ENCODE data around the gene AMDHD2. TPM values are rescaled to one million over a fixed set of nuclear protein-coding genes. Genes with fewer than 3 reads are reported as not detected.

Gene AMDHD2
- total RNA-seq, 1 donor from 2014 or later: 59.2 TPM

Other genes with a start within 250 kb of the AMDHD2 start
- 29.1 and 66.9 TPM in 2 replicates for gene ABCA3, start 179.6 kb upstream of the AMDHD2 start, total RNA-seq
- gene CCNF, start 90.9 kb upstream of the AMDHD2 start, total RNA-seq: 22.3 and 53.1 TPM in 2 replicates
- gene TEDC2, start 60.3 kb upstream of the AMDHD2 start, total RNA-seq: 6.3 and 7.0 TPM in 2 replicates
- not detected in 2 replicates for gene NTN3, start 49.1 kb upstream of the AMDHD2 start, total RNA-seq
- 15.3 and 18.1 TPM in 2 replicates for gene TBC1D24, start 45.2 kb upstream of the AMDHD2 start, total RNA-seq
- gene ATP6V0C, start 6.4 kb upstream of the AMDHD2 start, total RNA-seq: 8.2 and 14.9 TPM in 2 replicates
- not detected in 2 replicates for gene CEMP1, start 11.0 kb downstream of the AMDHD2 start, total RNA-seq
- gene PDPK1, start 17.6 kb downstream of the AMDHD2 start, total RNA-seq: 17.9 and 25.9 TPM in 2 replicates
- gene KCTD5, start 162.2 kb downstream of the AMDHD2 start, total RNA-seq: 25.2 and 27.6 TPM in 2 replicates
- 0.09 and 0.51 TPM in 2 replicates for gene PRSS27, start 199.9 kb downstream of the AMDHD2 start, total RNA-seq
- 59.5 and 66.2 TPM in 2 replicates for gene SRRM2, start 232.3 kb downstream of the AMDHD2 start, total RNA-seq